Fibroblast of skin of right biceps (primary cell): ENCODE measurements around the gene MICAL2.
A peak's percentile ranks its signal among the peaks of the same experiment; 100 is the strongest.

Experiments
- DNase-seq: peaks from one replicate; pipeline ENCODE4 v3.0.0-alpha.2; 2013

MICAL2 gene

DNA sequence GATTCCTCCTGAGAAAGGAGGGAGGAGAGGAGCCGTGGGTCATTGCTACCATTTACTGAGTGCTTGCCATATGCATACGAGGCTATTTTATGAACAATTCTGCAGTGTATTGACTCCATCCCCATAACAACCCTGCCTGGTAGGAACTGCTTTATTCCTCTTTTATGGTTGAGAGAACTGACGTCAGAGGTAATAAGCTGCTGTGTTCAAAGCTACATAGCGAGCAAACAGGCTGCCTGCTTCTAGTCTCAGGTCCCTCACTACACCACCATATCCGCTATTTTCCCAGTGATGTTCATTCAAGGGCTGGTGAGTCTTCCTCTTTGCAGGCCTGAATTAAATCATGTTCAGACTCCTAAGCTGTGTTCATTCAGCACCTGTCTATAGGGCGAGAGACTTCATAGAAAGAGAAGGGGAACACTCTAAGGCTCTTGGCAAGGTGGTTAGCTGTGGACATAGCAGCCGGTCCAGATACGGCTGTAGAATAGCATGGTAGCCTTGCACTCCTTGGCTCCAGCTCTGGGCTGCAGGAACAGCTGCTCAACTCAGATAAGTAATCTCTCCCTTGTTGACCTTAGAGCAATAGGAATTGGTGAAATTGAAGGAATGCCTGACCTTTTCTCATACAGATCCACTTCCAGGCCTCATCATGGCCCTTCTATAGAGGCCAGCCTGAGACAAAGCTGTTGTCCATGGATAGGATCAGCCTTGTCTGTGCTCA lies 82.6 kb downstream of the MICAL2 start:
- DNase-seq: no peak

DNA sequence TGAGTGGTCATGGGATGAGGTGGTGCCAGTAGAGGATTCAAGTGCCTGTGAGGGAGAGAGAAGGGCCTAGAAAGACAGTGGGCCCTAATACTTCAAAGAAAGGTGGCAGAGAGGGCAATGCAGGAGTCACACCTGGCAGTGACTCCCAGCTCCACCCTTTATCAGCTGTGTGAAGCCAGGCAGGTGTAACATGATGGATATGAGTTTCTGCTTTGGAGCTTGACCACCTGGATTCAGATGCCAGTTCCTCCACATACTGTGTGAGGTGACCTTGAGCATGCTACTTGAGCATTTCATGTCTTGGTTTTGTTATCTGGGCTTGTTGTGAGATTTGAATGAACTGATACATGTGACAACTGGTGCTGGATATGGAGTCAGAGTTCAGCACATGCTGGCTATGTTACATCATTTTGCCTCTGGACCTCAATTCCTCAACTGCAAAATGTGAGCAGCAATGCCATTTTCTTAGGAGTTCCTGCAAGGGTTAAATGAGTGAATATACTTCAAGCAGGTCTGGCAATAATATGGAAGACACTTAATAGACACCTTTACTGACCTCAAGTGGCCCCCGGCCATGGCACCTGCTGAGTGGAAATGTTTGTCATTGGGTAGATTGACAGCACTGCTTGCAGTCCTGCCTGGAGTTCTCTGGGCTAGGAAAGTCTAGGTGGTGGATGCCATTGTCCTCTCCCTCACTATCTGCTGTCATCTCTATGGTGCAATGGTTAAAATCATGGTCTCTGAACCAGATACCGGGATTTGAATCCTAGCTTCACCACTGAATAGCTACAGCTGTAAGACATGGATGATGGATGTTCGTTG lies 83.3 kb downstream of the MICAL2 start:
- DNase-seq: no peak

DNA sequence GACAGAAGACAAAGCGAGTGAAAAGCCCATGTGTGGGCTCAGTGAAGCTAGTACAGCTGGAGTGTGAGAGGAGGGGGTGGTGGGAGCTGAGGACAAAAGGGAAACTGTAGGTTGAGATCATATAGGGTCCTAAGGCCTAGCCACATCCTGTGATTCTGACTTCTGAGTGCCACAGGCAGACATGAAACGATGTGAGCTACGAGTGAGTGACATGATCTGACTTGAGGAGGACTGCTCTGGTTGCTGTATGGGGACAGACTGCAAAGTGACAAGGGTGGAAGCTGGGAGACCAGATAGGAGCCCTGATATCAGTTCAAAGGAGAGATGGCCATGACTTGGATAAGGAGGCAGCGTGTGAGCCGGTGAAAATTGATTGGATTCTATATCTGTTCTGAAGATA lies 85.4 kb downstream of the MICAL2 start:
- DNase-seq: no peak

DNA sequence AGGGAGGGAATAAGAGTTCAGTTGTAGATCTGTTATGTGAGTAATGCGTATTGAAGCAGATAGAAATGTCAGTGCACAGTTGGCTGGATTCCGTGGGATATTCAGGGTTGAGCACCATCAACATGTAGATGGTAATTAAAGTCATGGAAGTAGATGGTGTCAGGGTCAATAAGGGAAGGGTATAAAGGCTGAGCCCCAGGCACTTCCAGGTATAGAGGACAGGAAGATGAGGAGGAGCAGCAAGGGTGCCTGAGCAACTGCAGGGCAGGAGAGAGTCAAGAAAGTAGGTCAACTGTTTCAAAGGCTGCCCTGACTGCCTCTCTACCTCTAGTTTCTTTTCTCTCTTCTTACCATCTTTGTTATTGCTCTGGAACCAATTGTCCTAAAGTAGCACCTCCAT lies 85.9 kb downstream of the MICAL2 start:
- DNase-seq: no peak

DNA sequence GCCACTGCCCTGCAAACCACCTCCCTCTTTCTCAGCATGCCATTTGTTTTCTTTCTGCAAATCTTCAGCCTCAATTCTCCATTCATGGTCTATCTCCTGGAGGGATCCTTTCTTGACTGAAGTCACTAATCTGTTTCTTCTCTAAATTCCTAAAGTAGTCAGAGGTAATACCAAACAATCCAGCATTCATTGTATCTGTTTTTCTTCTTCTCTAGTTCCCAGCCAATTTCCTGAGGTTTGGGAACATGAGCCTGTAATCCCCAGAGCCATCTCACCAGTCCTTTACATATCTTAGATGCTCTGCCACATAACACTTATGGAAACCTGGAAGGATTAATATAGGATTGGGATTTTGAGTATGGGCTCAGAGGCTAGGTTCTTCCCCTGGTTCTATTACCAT lies 86.5 kb downstream of the MICAL2 start:
- DNase-seq: no peak

DNA sequence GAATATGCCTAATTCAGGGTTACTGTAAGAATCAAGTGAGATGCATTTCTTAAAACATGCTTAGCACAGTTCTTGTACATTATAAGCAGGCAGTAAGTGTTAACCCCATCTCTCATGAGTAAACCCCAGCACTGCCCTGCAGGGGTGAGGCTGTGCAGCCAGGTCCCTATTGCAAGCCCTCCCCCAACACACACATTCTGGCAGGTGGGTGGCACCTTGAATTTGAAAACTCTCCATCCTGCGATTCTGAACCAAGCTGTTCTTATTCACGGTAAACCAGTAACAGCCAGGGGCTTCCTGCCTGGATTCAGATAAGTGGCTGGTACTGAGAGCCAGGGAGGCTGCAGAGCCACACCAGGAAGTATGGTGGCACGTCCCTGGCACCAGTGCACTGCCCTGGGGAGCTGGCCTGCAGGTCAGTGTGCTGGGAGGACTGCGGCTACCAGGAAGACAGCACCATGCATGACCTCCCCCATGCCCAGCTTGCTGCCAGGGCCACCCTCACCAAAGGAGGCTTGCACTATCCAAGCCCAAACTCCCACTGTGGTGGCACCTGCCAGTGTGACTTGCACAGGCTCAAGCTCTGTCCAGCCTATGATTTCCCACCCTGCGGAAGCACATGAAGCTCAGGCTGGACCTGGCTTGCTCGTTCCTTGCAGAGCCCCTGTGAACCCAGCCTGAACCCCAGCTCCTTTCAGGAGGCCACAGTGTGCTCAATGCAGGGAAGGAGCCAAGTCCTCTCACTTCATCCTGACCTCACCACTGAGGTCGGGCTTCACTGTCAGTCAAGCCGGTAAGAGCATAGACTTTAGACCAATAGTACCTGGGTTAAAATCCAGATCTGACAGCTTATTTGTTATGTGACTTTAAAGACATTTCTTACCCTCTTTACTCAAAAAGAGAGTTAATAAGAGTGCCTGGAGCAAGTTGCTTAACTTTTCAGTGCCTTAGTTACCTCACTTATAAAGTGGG lies 88.1 kb downstream of the MICAL2 start:
- DNase-seq: no peak

DNA sequence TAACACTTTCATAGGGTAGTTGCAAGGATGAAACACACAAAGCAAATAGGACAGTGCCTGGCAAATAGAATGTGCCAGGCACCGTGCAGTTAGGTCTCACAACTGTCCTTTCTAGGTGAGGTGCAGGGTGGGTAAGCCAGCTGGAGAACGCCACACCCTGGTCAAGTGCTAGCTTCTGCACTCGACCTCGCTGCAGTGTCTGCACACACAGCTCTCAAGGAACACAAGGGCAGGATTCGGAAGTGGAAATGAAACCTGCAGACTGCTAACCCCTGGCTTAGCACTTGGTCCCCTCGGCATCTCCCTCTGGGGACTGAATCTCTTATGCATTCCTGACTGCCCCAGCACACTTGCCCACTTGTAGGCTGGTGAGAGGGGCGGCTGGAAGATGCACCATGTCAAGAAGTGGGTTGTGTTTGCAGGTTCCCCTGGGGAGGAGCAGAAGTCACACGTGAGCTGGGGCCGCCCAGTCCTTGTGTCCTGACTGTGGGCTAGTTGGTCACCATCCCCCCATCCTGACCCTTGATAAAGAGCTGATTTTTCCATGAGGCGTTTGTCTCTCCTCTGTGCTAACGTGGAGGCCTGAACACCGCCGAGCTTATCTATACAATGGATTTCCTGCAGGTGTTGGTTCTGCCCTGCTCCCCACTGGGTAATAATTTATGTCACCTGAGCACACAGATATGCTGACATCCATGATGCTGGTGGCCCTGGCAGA lies 89.0 kb downstream of the MICAL2 start:
- no peak for DNase-seq

DNA sequence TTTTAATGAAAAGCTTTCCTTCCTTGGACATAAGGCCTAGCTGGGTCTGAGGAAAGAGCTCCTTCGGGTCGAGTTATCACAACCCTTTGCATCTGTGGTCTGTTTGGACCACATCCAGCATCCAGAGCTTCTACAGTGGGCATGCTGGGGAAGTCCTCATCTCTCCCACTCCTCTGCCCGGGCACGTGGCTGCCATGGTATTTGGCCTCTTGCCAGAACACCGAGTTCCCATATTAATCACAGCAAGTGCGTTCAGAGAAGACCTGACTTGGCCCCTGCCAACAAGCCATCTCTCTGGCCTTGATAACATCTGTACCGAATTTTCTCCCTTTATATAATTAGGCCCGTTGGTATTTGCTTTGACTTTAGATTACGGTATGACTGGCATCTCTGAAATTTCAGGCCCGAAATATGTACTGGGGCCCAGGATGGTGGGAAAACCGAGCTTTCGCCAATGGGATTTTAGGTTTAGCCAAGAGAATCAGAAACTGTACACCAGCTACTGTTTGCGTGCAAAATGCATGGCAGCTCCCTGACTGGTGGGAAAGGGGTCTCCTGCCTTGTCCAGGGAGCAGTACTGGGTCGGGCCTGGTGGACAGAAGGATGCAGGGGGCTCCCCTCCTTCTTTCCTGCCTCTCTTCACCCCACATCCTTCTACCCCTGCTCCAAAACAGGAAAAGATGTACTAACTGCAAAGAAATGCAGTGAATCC lies 90.0 kb downstream of the MICAL2 start:
- DNase-seq: peak; percentile 93

DNA sequence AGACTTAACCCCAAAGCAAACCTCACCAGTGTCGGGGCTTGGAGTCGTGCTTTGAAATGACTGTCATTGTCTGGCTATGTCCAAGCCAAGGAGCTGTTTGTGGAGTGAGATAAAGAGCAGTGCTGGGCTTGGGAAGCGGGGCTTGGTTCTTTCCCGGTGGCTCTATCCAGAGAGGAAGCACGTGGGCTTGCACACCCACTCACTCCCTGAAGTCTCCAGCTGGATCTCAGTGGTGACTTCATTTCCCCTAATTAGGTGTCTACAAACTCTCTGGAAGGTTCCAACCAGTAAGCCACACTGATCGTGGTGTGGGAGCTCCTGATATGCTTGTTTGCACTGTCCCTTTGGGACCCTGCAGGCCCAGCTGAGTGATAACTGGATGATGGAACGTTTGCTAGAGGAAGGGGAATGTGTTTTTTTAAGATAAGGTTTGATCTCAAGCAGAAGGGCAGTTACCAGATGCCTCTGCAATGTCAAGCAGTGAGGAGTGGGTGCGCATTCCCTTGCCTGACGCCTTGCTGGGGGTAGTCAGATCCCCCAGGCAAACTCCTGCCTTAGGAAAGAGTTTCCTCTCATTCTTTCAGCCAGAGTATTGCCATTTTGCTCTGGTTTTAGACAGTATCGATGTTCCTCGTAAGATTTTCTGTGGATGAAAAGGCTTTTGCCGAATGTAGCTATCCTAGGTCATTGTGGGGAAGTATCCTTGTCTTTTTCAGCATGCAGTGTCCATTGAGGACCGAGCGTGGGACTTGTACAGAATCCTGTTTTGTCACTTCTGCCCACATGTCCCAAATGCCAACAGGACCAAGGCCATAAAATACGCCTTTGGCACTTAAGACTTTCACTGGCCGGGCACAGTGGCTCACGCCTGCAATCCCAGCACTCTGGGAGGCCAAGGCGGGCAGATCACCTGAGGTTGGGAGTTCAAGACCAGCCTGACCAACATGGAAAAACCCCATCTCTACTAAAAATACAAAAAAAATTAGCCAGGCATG lies 90.9 kb downstream of the MICAL2 start:
- DNase-seq: peak; percentile 99

DNA sequence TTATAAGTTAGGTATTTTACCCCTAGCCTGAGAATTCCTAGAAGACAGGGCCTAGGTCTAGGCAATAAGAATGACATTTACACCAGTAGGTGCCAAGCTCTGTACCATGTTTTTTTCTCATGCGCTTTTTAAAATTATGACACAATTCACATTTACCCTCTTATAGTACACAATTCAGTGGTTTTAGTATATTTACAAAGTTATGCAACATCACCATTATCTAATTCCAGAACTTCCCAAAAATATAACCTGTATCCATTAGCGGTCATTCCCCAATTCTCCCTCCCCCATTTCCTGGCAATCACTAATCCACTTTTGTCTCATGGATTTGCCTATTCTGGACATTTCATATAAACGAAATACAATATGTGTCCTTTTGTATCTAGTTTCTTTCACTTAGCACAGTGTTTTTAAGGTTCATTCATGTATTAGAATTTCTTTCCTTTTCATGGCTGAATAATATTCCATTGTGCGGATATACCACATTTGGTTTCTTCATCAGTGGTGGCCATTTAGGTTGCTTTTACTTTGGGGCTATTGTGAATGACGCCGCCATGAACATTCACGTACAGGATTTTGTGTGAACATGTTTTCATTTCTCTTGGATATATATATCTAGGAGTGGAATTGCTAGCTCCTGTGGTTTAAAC lies 92.4 kb downstream of the MICAL2 start:
- no peak for DNase-seq

DNA sequence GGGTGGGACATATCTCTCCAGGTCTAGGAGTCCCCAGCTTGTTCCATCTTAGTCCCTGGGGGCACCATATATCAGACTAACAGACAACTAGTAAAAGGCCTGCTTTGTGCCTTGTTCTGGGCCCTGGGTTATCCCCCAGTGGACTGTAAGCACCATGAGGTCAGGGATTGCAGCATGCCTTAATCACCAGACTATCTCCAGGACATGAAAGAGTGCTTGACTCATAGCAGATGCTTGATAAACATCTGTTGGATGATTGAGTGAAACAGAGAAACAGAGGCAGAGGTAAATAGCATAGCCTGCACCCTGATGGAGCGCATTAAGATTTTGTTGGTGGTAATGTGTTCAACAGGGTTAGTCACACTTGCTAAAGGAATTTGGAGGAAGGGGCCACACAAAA lies 94.1 kb downstream of the MICAL2 start:
- DNase-seq: no peak

DNA sequence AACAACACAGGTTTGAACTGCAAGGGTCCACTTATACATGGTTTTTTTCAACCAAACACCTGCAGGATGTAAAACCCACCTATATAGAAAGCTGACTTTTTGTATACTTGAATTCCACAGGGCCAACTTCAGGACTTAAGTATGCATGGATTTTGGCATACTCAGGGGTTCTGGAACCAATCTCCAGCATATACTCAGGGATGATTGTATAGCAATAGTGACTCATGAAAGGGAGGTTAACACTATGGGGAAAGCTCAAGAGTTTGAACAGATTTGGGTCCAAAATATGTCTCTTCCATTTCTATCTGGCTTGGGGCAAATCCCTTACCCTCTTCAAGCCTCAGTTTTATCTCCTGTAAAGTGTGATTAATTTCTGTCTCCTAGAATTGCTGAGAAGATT lies 94.9 kb downstream of the MICAL2 start:
- DNase-seq: peak; percentile 89

DNA sequence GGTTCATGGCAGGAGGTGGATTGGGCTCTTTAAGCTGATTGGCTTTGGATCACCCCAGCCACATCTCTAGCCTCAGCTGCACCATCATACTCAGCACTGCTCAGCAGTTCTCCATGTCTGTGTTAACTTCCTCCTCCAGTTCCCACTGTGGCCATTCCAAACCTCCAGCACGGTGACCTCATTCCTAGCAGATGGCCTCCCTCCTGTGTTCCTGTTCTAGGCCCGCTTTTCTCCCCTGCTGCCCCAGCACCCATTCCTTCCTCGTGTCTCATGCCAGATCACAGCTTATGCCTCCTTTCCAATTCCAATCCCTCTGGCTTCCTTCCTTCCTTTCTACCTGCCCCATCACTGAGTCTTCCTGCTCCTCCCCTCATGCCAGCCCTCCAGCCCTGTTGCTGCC lies 96.1 kb downstream of the MICAL2 start:
- peak; percentile 74 for DNase-seq

DNA sequence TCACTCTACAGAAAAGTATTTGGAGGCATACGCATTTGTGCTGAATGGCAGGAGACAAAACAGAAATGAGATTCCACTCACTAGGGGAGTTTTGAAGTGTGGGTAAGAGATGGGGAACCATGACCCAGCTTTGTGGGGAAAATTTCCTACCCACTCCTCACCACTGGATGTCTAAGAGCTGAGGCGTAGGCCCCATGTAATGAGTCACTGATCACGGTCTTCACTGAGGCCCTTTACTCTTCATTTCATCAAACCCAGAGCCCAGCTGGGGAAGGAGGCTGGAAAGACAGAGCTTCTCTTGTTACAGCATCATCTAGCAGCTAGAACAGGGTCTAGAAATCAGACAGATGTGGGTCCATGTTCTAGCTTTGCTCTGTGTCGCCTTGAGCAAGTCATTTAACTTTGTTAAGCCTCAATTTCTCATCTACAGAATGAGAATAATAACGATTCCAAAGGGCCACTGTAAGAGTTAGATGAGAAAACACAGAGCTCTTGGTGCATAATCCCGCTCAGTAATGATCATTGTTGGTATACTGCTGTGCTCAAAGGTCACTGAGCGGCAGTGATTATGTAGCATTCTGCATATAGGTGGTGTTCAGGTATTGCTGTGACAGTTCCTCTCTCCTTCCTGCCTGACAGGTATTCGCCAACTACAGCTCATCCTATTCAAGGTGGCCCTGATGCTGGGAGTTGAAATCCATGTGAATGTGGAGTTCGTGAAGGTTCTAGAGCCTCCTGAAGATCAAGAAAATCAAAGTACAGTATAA lies 97.2 kb downstream of the MICAL2 start:
- peak; percentile 96 for DNase-seq

DNA sequence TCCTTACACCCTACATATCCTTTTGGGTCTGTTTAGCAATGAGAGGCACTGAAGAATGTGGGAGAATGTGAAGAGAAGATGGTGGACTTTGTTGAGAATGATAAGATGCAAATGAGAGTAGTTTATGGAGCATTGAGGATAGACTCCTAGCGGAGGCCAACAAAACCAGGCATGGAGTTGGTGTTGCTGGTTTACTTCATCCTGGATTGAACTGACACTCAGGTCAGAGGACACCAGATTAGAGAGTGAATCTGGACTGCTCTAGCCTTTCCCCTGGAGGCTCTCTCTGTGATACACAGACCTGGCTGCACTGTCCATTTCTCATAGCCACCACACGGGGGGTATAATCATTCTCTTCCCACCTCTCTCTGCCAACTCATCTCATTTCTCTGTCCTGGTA lies 98.7 kb downstream of the MICAL2 start:
- DNase-seq: no peak

DNA sequence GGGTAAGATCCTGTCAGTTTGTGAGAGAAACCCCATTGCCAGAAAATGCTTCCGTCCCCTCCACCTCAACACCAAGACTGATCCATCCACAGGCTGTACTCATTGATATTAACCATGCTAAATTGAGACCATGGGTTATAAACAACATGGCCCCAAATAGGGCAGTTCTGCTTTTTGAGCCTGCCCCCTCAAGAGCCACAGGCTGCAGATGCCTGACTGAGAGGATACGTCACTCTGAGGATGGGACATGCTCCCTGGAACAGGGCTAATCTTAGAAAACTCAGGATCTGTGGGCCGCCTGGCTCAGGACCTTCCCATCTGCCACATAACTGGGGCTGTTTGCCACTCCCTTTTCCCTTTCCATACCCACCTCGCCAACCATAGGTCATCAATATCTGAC lies 99.8 kb downstream of the MICAL2 start:
- no peak for DNase-seq

DNA sequence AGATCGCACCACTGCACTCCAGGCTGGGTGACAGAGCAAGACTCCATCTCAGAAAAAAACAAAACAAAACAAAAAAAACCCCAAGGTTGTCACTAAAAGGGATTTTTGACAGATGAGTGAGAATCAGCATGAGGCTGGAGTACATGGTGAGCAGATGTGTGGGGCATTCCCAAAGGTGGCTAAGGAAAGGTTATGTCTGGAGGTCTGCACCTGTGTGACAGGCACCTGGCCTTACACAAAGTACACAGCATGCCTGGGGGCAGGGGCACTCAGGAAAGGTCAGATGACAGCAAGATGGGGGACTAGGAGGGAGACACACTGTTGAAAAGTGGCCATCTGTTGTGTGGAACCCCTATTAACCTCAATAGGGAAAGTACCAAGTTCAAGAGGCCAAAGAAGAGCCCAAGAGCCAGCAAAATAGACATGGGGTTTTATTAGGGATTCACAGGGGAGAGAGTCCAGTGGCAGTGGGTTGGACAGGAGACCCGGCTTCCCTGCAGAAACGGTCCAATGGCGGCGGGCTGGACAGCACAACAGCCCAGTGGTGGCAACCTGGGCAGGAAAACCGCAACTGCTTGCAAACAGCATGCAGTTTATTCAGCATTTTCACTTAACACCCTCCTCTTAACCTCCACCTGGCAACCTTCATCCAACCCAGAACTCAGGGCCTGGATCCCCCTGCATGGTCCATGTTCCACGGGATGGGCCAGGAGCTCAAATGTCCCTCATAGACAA lies 101.1 kb downstream of the MICAL2 start:
- DNase-seq: no peak

DNA sequence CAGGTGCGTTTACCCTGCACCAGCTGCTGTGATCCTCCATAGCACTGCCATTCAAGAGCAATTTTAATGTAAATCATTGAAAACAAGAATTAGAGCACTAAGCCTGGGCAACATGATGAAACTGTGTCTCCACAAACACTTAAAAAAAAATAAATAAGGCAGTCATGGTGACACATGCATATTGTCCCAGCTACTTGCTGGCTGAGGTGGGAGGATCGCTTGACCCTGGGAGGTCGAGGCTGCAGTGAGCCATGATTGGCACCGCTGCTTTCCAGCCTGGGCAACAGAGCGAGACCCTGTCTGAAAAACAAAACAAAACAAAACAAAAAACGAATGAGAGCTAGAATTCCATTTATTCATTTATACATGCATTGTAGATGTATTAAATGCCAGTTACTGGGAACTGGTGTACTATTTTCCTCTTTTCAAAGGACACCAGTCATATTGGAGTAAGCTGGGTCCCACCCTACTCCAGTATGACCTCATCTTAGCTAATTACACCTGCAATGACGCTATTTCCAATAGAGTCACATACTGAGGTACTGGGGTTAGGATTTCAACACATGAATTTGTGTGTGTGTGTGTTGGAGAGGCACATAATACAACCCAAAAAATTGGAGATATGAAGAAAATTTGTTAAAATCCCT lies 101.9 kb downstream of the MICAL2 start:
- no peak for DNase-seq
